HG02642 (cell line): ENCODE data around the gene QPCTL.

Experiments used
- ATAC-seq: cut with Tn5 transposase; IDR thresholded peaks from one replicate; pipeline ENCODE4 v1.9.1; 2021; ENCODE audit warnings: mild to moderate bottlenecking; ENCODE audit not compliant: unreplicated experiment, poor library complexity

QPCTL gene

DNA sequence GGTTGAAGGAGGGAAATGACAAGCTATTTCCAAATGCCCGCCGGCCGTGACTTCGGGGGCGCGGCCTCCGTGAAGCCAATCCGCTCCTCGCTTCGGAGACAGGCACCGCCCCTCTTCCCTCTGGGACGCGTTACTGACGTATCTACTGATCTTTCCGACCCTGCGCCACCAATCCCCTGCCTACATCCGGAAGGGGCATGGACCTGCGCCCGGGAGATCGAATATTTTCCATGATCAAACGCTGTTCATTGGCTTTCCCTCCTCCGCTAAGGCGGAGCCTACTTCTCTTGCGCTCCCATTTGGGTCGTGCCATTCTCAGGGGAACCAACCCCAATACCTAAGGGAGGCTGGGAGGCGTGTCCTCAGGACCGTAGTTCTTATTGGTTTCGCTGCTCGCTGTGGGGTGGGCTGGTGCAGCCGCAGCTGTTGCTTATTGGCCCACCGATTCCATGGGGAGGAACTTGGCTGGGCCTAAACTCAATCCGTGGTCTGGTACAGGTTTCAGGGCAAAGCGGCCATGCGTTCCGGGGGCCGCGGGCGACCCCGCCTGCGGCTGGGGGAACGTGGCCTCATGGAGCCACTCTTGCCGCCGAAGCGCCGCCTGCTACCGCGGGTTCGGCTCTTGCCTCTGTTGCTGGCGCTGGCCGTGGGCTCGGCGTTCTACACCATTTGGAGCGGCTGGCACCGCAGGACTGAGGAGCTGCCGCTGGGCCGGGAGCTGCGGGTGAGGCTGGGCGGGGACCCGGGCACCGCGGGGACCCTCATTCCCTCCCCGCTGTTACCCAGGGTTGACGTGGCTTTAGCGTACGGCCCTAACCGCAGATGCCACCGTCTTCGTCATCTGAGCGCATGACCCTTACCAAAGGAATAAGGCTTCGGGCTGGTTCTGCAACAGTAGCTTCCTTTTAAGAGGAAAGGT, at the start of gene QPCTL:
TSS of gene QPCTL (plus strand) at position 480 of the 919 bp plus-strand sequence. CDS start at position 518, 38 bp downstream.
- peak; percentile 88 for ATAC-seq

DNA sequence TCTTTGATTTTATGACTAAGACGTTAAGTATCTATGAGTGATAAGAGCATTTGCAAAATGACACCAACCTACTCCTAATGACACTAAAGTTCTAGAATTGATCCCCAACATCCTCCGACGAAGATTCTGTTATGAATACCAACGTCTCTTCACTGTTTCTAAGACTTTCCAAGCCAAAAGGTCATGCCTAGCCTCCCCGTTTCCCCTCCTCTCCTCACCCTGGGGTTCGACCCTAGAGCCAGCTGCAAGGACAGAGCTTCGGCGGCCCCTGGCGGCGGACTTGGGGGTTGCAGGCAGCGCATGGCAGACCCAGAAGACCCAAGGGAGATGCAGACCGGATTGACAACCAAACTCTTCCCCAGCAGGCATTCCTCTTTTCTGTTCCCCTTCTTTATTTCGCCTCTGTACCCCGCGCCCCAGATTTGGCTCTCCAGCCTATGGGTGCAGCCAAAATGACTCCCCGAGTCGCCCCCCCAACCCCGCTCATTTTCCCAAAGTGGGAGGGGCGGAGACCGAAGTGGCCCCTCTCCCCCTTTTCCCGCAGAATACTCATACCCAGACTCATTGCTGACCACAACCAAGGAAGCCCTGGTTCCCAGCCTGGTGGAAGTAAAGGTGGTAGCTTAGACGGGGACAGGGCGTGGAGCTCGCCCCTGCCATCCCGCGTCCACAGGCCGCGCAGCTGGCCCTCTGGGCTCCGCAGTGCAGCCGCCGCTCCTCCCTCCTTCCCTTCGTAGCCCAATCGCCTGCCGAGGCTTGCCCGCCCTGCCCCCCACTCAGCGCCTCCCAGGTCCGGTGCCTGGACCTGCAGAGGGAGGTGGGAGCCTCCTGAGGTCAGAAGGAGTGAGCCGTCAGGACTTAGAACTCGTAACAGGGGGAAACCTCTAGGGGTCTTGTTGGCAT, 49.2 kb upstream of the QPCTL start:
- peak; percentile 32 for ATAC-seq

DNA sequence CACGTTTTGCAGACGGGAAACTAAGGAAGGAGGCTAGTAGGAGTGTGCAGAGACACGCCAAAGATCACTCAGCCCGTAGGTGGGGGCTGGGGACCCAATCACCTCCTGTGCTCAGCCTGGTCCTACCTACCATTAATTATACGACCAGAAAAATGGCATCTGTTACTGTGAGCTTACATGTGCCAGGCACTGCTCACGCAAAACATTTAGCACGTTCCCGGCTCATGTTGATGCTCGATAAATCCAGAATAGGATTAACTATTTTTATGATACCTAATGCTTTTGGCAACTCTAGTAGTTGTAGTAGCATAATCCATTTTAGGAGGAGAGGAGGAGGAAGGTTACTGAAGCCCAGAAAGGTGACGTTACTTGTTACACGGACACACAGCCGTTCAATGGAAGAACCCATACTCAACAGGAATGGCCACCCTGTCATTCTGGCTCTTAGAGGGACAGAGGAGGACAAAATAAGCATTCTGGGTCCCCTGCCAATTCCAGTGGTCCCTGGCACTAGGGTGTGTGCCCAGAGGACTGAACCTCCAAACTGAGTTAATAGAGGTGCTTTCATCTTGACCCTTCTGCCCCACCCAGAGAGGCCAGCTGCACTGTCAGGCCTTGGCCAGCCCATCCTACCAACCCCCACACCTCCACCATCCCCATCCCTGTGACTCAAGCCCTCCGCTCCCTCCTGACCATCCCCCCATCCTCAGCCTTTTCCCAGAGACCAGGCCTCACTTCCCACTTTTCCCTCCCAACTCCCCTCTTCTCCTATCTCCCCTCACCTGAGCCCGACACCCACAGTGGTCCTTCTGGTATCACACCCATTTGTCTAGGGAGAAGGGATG, 48.3 kb upstream of the QPCTL start:
- ATAC-seq: no peak

DNA sequence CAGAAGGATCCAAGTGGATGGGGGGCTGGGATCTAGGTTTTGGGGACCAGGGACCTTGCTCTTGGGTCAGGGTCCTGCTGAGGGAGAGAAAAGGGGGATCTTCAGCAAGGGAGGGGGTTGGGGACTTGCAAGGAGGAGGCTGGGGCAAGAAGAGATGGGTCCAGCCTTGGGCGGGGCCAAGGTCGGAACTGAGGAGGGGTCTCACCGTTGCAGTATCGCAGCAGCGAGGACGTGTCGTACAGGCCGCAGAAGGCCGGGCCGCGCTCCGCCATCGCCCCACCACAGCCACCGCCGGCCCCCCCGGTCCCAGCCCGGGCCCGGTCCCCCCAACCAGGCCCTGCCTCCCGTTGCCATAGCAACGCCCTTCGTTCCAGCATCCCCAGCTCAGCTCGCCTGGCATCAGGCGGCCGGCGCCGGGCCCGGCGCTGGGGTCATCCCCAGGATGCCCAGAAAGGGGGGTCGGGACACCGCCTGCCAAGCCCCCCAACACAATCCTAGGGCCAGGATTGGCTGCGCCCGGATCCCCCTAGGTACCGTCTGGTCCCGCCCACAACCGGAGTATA, 47.3 kb upstream of the QPCTL start:
- no peak for ATAC-seq

DNA sequence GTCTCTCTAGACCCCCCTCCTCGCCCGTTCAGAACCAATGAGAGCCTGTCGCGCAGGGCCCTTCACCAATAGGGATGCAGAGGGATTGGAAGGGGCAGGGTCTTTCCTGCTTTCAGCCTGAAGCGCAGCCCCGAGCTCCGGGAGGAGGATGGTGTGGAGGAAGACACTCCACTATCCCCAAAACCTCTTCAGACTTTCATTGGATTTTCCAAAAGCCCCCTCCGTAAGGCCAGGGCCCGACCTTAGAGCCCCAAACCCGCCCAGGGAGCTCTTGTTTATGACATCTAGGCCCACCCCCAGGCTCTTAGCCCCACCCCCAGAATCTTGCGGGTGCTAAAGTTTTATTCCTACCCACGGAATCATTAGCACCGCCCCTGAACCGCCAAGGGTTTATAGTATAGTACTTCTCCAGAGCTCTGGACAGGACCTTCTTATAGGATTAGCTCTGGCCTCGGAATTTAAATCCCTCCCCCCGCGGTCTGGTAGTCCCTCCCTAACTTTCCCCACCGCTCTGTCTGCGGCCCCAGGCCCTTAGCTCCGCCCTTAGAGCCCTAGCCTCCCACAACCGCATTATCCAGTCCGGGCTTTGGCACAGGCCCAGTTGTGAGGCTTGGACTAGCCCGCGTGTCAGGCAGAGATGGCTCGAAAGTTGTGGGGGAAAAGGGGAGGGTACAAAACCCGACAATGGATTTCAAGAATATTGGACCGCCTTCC, 46.7 kb upstream of the QPCTL start:
- ATAC-seq: peak; percentile 37

DNA sequence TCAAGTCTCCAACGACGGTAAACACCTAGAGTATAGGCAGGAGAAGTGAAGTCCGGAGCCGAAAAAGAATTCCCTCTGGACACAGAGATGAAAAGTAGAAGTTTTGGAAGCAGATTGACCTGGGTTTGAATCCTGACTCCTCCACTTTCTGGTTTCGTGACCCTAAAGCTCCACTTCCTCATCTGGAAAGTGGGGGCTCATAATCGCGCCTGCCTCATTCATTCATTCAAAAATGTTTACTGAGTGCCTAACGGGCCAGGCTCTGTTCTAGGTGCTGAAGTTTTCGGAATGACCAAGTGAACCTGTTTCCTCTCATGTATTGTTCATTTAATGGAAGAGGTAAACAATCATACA, 46.1 kb upstream of the QPCTL start:
- ATAC-seq: no peak

DNA sequence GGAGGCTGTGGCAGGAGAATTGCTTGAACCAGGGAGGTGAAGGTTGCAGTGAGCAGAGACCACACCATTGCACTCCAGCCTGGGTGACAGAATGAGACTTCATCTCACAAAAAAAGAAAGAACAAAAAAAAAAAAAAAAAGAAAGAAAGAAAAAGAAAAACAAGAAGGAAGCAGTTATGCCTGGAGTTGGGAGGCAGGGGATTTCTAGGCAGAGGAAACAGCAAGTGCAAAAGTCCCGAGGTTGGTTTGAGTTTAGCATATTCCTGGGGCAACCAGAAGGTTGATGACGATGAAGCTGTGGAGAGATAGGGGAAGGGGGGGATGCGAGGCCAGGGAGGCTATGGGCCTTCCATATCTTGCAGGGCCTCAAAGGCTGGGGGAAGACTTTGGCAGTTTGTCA, 41.7 kb upstream of the QPCTL start:
- ATAC-seq: no peak

DNA sequence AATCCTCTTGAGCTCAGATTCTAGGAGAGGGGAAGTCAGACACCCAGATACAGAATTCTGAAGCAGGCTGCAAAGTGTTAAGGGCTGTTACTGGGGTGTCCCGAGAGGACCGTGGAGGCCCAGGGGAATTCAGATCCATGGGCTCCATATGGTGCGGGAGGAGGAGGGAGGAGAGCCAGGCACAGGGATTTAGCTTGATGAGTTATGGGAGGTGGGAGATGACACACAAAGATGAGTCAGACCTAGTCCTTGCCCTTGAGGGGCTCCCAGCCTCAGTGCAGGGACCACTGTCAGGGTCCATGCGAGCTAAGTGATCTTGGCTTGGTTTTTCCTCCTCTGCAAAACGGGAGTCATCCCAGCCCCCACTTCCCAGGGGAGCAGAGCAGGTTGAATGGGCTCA, 38.8 kb upstream of the QPCTL start:
- ATAC-seq: no peak

DNA sequence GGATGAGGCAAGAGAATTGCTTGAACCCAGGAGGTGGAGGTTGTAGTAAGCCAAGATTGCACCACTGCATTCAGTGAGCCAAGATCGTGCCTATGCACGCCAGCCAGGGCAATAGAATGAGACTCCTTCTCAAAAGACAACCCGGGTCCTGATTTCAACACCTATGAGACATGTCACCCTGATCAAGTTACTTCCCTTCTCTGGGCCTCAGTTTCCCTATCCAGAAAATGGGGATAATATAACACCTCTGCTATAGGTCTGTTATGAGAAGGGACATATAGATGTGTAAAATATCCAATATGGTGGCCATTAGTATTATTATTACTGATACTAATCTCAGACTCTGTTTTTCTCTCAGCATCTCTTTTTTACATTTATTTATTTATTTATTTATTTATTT, 37.4 kb upstream of the QPCTL start:
- no peak for ATAC-seq

DNA sequence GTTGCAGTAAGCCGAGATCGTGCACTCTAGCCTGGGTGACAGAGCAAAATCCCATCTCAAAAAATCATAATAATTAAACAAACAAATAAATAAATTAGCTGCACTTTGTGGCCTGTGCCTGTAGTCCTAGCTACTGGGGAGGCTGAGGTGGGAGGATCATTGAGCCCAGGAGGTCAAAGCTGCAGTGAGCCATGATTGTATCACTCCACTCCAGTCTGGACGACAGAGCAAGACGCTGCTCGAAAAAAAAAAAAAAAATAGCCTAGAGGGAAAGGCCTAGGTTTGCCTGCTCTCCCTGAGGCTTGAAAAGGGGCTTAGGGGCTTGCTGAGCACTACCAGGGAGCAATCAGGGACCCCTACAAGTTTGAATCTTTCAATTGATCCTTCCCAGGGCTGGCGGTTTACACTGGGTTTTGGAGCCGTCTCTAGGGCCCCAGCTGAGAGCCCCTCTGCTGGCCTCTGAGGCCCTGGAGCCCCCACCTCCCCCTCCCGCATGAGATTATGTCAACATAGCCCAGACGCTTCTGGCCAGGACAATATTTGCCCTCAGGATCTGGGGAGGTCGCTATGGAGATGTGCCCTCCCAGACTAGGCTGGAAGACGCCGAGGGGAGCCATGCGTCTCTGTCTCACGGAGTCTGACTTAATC, 34.8 kb upstream of the QPCTL start:
- no peak for ATAC-seq

DNA sequence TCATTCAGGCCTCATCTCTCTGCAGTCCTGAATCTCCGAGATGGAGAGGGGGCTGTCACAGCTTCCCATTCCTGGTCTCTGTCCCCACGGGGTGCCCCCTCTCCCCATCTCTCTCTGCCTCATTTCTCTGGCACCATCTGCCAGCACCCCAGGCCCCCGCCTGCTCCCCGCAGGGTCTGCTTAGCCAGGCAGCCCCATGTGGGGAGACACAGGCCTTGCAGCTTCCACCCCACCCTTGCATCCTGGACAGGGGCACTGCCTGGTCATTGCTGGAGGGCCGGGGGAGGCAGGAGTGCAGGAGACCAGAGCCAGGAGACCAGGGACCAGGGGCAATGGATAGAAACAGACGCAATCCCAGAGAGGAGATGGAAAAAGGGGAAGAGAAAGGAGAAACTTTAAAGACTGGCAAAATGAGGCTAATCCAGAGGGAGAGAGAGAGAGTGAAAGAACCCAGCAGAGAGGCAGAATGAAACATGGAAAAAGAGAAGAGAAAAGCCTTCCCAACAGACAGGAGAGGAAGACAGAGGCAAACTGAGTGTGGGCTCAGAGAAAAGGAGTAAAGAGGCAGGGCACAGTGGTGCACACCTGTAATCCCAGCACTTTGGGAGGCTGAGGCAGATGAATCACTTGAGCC, 33.3 kb upstream of the QPCTL start:
- ATAC-seq: no peak

DNA sequence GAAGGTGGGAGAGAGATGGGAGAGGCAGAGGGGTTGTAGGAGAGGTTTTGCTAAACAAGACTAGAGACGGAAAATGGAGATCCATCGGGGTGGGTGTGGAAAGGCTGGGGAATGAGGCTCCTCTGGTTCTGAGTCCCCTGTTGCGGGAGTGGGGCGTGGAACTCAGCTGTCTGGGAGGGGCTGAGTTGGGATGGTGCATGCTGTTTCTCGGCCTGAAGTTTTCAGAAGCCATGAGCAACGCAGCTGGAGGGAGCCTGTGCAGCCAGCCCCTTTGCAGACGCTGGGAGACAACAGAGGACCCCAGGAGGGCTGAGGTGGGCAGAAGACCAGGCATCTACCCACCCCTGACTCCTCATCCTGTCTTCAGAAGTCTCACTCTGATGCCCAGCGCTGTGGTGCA, 31.8 kb upstream of the QPCTL start:
- no peak for ATAC-seq

DNA sequence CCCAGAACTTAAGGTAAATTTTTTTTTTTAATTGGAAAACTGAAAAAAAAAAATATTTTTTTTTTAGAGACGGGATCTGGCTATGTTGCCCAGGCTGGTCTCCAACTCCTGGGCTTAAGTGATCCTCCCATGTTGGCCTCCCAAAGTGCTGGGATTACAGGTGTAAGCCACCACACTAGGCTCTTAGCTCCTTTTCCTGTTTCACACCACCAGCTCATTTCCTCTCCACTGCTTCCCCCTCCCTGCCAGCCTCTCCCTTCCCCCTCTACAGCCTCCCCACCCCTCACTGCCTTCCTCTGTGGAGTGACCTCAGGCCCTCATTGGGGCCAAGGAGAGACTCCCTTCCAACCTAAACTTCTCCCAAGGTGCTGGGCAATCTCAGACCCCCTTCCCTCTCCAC, 28.7 kb upstream of the QPCTL start:
- ATAC-seq: no peak

DNA sequence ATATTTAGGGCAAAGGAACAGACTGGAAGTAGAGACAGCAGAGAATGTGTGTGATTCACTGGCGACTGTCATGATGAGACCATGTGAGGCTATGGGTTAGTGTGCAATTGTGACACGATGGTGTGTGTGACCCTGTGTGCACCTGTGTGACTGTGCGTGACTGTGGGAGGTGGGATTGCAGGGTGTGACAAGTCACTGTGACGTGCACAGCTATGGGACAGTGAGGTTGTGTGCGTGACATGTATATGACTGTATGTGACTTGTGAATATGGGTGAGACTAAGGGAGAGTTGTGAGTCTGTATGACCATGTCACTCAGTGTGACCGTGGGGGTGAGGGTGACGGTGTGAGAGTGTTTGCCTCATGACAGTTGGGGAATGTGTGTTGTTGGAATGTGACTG, 27.9 kb upstream of the QPCTL start:
- ATAC-seq: no peak

DNA sequence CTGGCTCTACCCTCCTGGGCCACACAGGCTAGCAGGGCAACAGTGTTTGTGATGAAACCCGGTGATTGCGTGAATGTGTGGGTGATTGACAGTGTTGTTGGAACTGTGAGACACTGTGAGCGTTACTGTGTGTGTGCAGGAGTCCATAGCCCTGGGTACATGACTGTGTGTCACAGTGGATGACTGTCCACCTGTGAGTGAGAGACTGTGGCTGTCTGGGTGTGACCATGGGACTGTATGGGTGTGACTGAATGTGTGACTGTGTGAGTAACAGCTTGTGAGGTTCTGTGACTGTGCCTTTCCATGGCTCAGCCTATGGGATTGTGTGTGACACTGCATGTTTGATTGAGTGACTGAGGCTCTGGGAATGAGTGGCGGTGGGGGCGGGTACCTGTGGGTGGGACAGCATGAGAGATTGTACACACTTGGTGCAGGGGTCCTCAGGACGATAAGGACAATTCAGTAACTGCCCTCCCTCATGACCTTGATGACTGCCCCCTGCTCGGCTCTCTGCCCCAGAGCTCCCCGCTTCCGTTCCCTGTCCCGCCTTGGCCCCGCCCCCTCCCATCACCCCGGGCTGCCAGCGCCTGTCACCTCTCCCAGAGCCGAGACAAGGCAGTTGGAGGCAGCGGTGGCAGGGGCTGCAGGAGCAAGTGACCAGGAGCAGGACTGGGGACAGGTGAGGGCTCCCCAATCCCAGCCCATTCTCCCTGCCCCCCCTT, 24.7 kb upstream of the QPCTL start, which contains the start of gene GIPR:
TSS of gene GIPR (plus strand) at position 602 of the 722 bp plus-strand sequence. CDS start 1,300 bp downstream, outside the sequence.
- no peak for ATAC-seq

DNA sequence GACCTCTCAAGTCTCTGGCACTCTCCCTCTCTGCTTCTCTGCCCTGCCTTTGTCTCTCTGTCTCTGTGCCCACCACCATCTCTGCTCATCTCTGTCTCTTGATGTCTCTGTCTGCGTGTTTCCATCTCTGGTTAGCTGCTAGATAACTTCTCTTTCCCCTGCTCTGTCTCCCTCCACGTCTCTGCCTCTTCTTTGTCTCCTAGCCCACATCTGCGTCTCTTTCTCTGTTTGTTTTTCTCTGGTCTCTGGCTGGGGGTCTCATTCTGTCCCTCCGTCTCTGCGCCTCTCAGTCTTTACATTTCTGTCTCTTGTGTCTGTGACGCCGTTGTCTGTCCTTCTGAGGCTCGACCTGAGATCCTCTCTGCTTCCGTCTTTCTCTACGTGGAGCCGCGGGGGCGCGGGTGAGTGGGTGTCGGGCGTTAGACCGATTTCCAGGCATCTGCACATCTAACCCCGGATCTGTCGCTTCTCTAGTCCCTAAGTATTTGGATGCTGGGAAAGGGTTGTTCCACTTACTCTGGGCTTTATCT, 24.1 kb upstream of the QPCTL start:
- peak; percentile 2 for ATAC-seq

DNA sequence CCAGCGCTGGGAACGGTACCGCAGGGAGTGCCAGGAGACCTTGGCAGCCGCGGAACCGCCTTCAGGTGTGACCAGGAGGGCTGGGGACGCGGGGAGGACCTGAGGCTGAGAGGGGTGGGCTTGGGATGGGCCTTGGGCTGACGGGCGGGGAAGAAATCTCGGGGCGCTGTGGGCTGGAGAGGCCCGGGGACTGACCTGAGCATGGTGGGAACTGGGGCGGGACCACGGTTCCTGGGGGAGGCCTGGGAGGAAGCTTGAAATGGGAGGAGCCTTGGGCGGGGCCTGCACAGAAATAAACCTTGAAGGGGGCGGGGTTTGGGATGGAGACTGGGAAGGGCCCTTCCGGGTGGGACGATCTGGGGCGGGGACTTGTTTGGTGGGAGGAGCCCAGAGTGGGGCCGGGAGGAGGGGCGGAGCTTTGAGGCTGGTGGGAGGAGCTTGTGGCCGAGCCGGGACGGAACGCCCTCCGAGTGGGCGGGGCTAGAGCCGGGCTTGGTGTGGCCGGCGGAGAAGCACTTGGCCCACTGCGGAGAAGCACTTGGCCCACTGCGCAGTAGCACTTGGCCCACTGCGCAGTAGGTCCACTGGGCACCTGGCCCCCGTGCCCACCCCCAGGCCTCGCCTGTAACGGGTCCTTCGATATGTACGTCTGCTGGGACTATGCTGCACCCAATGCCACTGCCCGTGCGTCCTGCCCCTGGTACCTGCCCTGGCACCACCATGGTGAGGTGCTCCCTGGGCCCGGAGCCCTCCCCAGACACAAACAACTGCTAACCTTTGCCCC, 21.6 kb upstream of the QPCTL start:
- peak; percentile 58 for ATAC-seq
